HG03175 (cell line): ENCODE measurements around the gene RNASE11.
"Not testable (repeated sequence)": the region's sequence is repeated elsewhere in the genome, so short reads cannot be mapped to it uniquely, and the experiment has no call there.

Experiments
- ATAC-seq: cut with Tn5 transposase; IDR thresholded peaks from one replicate; pipeline ENCODE4 v1.9.1; 2021; ENCODE audit warnings: mild to moderate bottlenecking, moderate library complexity; ENCODE audit not compliant: unreplicated experiment

RNASE11 gene

GRCh38 chr14:20614038-20614840 lies 26.4 kb upstream of the RNASE11 start:
- no peak for ATAC-seq

DNA sequence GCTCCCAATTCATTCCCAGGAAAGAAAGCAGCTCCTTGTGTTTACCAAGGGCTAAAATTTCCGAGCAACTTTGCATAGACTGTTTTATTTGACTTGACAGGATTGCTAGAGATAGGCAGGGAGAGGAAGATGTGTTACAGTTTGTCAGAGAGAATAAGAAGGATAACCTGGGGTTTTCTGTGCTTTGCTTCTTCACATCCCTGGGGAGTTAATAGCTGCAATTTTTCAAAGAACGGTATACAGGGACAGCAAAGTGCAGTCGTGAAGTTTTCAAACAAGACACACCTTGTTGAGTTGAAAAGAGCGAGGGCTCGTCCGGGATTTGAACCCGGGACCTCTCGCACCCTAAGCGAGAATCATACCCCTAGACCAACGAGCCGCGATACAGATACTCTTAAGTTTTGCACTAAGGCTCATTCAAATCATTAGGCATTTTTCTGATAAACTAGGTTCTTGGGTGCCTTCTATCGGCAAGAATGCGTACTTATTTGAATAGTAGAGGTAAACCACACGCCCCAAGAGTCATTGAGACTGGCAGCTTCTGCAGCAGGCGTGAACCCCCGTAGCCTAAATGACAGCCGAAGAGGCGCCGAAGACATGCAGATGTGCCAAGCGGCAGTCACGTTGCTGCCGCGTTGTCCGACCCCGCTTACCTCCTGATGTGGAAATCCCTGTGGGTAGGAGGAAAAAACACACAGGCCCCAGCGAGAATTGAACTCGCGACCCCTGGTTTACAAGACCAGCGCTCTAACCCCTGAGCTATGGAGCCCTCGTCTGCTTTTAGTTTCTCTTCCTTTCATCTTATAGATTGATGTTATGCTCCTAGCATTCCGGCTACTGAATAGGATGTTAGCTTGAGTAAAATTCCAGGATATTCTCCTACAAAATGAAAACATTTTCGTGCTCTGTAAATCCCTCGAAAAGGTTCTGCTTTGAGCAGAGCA lies 25.6 kb upstream of the RNASE11 start:
- peak; percentile 74 for ATAC-seq

DNA sequence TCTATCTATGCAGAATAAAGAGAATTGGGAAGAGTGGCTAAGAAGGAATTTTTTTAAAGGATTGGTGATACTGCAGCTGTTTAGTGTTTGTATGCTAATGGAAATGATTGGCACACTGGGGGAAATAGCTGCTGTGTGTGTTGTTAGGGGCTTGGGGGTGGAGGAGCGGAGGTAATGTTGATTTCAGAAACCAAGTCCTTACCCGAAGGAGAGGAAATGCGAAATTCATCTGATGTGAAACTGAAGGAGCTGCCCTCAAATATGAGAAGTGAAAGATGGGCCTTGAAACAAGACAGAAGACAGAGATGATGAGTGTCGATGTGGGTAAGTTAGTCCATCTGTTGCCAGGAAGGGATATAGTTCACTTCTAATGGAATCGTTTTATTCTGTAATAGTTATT lies 24.6 kb upstream of the RNASE11 start:
- ATAC-seq = peak; percentile 21

DNA sequence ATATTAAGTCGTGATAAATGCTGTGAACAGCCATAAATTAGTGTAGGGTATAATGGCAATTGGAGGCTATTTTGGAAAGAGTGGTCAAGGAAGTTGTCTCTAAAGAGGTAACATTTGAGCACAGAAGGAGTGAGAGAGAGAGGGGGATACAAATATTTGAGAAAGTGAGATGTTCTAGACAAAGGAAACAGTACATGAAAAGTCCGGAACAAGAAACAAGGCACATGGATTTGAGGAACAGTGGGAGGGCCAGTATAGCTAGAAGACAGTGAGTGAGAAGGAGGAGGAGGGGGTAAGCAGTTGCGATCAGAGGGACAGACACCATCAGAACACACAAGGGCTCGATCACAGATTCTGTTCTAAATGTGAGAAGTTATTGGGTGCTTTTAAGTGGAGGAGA lies 23.5 kb upstream of the RNASE11 start:
- ATAC-seq = no peak

- ATAC-seq = no peak
These were observed 22.4 kb upstream of the RNASE11 start for GRCh38 chr14:20610002-20610765.

GRCh38 chr14:20609215-20610001 lies 21.6 kb upstream of the RNASE11 start:
- peak; percentile 23 for ATAC-seq

DNA sequence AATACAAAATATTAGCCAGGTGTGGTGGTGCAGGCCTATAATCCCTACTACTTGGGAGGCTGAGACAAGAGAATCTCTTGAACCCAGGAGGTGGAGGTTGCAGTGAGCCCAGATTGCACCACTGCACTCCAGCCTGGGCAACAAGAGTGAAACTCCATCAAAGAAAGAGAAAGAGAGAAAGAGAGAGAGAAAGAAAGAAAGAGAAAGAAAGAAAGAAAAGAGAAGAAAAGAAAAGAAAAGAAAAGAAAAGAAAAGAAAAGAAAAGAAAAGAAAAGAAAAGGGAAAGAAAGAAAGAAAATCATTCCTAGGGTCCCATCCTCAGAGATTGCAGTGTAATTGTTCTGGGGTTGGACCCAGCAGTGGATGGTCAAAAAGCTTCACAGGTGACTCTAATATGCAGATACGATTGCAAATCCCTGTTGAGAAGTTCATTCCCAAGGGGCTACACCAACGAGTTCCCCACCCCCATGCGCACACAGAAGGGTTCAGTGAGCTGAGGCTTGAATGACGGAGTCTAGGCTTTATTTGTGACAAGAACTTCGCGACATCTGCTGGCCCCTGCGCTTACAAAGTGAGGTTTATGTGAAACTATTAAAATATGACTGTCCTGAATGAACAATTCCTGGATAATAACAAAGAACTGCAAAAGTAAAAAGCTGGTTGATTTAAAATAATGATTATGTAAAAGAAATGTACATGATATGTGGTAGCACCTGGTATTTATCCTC lies 20.7 kb upstream of the RNASE11 start:
- ATAC-seq = no peak

DNA sequence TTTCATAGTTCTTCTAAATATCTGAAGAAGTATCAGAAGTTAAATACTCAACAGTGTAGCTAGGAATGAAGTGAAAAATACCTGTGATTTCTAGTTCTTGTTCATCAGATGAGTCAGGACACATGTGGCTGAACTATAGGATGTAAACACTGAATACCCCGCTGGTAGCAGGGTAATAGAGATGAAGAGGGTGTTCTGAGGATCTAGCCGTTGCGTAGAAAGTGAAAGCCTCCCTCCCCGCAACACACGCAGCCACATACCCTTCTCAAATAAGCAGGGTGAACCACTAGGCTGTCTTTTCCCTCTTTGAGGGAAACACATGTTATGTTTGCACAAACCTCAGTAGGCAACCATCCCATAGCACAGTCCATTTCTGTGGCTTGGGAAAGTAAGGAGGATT lies 19.8 kb upstream of the RNASE11 start:
- ATAC-seq = no peak

GRCh38 chr14:20606902-20607242 lies 19.1 kb upstream of the RNASE11 start:
- ATAC-seq = no peak

DNA sequence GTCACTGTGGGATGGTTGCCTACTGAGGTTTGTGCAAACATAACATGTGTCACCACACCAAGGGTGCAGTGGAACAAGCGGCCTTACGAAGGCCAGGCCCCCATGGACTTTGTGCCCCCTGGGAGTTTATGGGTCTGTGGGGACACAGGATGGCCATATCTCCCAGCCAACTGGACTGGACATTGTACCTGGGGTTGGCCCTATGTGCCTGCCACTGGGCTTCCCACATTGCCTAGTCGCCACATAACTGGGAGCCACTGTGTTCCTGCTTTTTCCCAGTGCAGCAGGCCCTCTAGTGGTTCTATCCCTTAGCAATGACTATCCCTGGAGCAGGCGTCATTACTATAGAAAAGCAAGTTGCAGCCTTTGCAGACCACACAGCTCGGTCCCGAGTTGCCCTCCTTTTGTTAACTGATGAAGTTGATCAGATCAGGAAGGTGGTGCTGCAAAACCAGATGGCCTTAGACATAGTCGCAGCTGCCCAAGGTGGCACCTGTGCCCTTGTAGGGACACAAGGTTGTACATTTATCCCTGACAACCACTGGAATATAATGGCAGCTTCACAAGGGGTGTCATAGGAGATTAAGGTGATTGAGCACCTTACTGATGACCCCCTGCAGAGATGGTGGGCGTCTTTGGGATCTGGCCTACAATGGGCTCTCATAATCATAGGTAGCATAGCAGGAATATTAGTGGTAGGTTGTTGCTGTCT lies 18.5 kb upstream of the RNASE11 start:
- no peak for ATAC-seq

DNA sequence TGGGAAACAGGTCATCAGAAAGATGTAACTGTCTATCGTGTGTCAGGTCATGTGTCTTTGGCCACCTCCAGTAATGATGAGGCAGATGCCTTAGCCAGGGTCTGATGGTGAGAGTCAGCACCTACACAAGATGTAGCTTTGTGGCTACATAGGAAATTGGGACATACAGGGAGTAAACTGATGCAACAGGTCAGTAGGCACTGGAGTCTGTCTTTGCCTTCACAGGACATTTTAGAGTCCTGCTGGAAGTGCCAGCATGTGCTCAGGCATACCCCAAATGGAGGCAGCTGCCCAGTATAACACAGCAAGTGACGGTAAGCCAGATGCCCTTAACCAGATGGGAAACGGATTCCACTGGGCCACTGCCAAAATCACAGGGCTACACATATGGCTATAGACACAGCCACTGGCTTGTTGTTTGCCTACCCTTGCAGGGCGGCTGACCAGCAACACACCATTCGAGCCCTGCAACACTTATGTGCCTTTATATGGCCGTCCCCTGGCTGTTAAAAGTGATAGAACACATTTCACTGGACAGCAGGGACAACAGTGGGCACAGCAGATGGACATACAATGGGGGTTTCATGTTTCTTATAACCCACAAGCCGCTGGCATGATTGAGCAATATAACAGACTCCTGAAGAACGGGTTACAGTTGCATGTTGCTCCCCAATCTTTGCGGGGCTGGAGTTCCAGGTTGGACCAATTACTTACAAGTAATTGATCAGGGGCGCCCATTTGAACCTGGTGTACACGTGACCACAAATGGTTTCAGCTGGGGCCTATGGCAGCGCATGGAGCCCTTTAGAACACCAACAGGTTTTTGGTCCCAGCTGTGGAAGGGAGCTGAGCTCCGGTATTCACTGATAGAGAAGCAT lies 16.3 kb upstream of the RNASE11 start:
- no peak for ATAC-seq

GRCh38 chr14:20602583-20602982 lies 14.8 kb upstream of the RNASE11 start:
- no peak for ATAC-seq

- no peak for ATAC-seq
These were observed 13.7 kb upstream of the RNASE11 start for GRCh38 chr14:20601522-20601921.

- no peak for ATAC-seq
These were observed 9.3 kb upstream of the RNASE11 start for GRCh38 chr14:20597108-20597507.

GRCh38 chr14:20595726-20596125 lies 7.9 kb upstream of the RNASE11 start:
- ATAC-seq = not testable (repeated sequence)

DNA sequence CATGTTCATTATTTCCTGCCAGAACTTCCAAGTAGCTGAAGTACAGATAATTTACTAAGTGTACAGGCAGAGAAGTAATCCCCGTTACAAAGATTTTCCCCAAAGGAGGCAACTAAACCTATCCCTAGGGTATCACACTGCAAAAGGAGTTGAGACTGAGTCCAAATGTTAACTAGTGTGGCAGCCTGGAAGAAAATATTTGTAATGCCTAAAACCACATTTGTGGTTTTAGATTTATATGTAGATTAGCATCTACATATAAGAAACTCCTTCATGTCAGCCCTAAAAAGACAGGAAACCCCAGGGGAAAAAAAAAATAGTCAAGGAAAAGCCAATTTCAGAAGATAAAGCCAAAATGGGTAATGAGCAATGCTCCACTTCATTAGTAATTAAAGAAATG lies 4.8 kb upstream of the RNASE11 start:
- ATAC-seq = no peak

DNA sequence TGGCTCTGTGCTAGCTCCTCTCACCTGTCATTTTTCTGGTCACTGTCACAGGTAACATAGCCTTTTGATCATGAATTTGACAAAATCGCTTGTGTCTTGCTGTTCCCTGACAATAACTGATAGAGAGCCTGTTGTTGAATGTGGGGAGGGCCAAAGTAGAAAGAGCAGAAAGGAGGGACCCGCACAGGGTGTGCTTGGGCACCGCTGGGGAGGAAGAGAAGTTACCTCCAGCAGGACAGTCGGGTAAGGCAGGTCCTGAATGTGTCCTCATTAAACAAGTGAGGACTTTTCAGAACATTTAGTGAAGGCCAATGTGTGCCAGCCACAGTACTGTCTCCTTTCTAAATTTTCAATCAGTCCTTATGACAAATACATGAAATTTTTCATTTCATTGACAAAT lies 3.4 kb upstream of the RNASE11 start, which contains the start of gene RNASE12:
Gene RNASE12 (minus strand): TSS at position 142 of the 400 bp plus-strand sequence. CDS start 653 bp downstream, outside the sequence.
- no peak for ATAC-seq

DNA sequence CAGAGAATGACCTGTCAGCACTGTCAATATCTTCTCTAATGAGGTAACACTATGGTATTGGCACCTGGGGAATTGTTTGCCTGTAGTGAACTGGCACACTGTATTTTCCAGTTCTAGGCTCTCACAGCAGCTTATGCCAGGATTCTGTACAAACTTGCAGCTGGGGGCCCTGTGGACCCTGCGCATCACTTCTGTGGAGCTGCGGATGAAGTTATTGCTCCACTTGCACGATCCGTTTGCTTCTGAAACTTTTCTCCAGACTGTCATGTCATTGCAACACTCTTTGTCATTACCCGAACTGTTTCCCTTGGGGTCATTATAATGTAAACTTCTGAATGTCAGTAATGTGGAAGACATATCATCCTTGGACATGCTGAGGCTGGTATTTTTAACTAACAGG lies 3.9 kb downstream of the RNASE11 start:
- ATAC-seq = no peak
